ENCODE measurements around the gene ATN1.

The ATN1 gene

GRCh38 chr12:6939191-6939540 is 11.4 kb downstream of the ATN1 start:
- TF ChIP-seq CTCF (IDR thresholded peaks at IDR 0.05) = no peak
- no peak for DNase-seq (ENCODE audit: low spot score)
- Histone ChIP-seq H3K27ac (peak overlapping the region in 1 of 2 donors; percentile 95), H3K4me3 (no peak overlapping the region)

DNA sequence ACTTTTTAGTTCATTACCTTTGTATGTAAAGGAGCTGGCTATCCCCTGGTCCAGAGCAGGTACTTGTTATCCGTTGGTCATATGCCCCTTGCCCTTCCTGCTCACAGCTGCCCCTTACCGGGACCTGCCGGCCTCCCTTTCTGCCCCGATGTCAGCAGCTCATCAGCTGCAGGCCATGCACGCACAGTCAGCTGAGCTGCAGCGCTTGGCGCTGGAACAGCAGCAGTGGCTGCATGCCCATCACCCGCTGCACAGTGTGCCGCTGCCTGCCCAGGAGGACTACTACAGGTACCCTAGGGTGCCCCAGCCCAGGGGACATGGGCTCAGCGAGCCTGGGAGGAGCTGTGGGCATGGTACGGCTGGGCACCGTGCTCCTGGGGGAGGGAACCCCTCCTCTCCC is 13.5 kb downstream of the ATN1 start:
- no peak for DNase-seq (ENCODE audit: low spot score)
- TF ChIP-seq CTCF (IDR thresholded peaks at IDR 0.05) = no peak
- Histone ChIP-seq H3K27ac (peak overlapping the region in 1 of 2 donors; percentile 15), H3K4me3 (no peak overlapping the region)

- TF ChIP-seq CTCF (IDR thresholded peaks at IDR 0.05) = no peak
- Histone ChIP-seq H3K27ac (peak overlapping the region in 1 of 2 donors; percentile 25), H3K4me3 (no peak overlapping the region)
- DNase-seq (ENCODE audit: low spot score) = no peak
Measured at GRCh38 chr12:6941782-6942181, 14.0 kb downstream of the ATN1 start.

DNA sequence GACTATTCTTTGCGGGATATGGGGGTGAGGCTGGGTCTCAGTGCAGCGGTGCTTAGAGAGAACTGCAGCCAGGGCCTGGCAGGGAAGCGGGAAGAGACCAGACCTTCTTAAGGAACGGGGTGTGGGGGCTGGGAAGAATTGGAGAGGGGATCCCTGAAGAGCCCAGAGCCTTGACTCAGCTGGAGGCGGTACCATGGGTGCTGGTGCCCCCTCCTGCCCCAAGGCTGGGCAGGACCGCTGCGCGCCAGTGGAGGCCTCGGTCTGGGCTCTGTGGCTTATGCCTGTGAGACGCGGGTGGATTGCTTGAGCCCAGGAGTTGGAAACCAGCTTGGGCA is 14.5 kb downstream of the ATN1 start:
- TF ChIP-seq CTCF (IDR thresholded peaks at IDR 0.05) = no peak
- Histone ChIP-seq H3K4me3 (no peak overlapping the region), H3K27ac (peak overlapping the region; percentile 91 to 94)
- no peak for DNase-seq (ENCODE audit: low spot score)

GRCh38 chr12:6943389-6943721 is 15.6 kb downstream of the ATN1 start:
- DNase-seq (ENCODE audit: low spot score) = peak; percentile 90
- H3K27ac ChIP-seq = peak overlapping the region; percentile 91 to 94
- peak overlapping the region; percentile 78 for H3K4me3 ChIP-seq
- TF ChIP-seq CTCF (IDR thresholded peaks at IDR 0.05) = no peak

DNA sequence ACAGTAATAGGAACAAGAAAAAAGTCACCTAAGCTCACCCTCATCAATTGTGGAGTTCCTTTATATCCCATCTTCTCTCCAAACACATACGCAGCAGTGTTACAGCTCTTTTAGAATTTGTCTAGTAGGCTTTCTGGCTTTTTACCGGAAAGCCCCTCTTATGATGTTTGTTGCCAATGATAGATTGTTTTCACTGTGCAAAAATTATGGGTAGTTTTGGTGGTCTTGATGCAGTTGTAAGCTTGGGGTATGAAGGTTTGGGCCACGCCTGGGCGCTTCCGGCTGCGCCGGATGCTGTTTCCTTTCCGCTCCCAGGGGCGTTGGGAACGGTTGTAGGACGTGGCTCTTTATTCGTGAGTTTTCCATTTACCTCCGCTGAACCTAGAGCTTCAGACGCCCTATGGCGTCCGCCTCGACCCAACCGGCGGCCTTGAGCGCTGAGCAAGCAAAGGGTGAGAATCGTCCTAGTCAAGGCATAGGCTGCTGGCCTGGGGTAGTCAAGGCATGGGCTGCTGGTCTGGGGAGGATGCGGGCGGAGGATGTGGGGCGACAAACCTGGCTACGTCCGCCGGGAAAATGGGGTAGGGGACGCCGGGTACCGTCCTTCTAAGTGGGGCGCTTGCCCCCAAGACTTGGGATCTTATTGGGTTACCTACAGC is 16.1 kb downstream of the ATN1 start, which contains the start of the genes C12orf57 and RNU7-1:
C12orf57 (plus strand) TSS at position 301 of the 659 bp plus-strand sequence; CDS start at position 401, 100 bp downstream.
RNU7-1 (plus strand) TSS at position 95 of the 659 bp plus-strand sequence.
- peak within 1 kb of the TSS; percentile 78 for H3K4me3 ChIP-seq
- no peak for TF ChIP-seq CTCF (IDR thresholded peaks at IDR 0.05)
- H3K27ac ChIP-seq = peak within 1 kb of the TSS; percentile 91 to 94
- DNase-seq (ENCODE audit: low spot score) = peak; percentile 88

DNA sequence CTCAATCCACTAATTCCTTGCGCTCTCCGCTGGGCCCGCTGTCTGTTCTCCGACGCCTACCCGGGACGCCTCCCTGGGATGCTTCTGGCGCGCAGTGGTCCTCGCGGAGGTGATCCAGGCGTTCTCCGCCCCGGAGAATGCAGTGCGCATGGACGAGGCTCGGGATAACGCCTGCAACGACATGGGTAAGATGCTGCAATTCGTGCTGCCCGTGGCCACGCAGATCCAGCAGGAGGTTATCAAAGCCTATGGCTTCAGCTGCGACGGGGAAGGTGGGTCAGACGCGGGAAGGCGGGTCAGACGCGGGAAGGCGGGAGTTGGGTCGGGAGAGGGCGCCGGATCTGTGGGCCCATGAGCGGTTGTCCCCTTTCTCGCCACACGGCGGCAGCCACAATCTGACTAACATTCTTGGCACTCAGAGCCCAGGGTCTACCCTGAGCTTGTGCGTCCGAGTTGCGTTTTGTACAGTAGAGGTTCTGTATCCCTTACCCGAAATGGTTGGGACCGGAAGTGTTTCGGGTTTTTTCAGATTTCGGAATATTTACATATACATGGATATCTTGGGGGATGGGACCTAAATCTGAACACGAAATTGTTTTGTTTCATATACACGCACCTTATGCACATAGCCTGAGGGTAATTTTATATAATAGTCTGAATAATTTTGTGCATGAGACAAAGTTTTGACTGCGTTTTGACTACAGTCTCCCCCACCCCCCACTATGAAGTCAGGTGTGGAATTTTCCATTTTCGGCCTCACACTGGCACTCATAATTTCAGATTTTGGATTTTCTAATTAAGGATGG is 16.8 kb downstream of the ATN1 start:
- Histone ChIP-seq H3K4me3 (peak overlapping the region; percentile 78), H3K27ac (peak overlapping the region; percentile 91 to 94)
- peak; percentile 52 for TF ChIP-seq CTCF (IDR thresholded peaks at IDR 0.05)
- peak; percentile 97 for DNase-seq (ENCODE audit: low spot score)

All from coronary artery (tissue), 2 donors.